EH (cell line): Measurements from ENCODE around the gene SOSTDC1.
"Not testable (repeated sequence)": the region's sequence is repeated elsewhere in the genome, so short reads cannot be mapped to it uniquely, and the experiment has no call there.

Experiments
- DNase-seq: peaks from one replicate; pipeline ENCODE4 v3.0.0-alpha.2; 2015; ENCODE audit warnings: low read depth

Gene SOSTDC1

DNA sequence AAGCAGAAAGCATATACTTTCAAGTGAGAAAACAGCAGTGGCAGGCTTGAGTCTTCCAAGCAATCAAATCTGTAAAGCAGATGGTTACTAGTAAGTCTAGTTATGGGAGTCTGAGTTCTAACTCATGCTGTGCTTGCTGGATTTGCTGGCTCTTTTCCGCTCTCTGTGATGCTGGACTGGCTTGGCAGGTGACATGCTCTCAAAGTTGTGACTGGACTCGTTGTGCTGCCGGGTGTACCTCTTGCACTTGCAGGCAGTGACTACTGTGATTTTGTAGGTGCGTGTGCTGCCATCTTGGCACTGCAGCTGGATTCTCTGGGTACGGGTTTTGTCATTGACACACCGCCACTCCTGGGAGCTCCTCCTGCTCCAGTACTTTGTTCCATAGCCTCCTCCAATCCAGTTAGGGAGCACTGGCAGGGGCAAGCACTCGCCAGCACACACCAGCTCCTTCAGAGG lies 3.1 kb downstream of the SOSTDC1 start:
- no peak for DNase-seq

DNA sequence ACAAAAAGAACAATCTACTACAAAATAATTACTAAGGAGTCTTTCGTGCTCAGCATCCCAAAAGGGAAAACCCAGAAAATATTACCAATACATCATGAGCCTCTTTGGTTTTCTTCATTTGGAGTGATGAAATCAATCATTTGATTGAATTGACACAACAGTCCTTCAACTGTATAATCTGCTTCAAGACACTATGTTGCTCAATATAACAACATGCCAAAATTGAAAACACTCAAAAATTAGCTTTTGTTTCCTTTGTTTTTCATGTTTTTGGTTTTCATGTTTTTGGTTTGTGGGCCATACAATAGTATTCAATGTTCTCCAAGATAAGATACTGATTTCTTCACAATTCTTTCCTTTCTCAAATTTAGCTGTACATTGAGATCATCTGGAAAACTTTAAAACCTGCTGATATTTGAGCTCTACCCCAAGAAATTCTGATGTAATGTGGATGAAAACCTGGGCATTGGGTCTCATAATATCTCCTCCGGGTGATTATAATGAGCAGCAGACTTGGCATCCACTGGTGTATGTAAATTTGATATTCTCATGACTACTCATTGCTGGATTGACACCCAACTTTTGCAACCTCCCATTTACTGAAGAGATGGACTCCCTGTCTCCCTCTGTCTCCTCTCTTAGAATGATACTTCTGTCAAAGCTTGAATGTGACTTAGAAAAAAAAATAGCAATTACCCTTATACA lies 4.6 kb downstream of the SOSTDC1 start:
- no peak for DNase-seq

DNA sequence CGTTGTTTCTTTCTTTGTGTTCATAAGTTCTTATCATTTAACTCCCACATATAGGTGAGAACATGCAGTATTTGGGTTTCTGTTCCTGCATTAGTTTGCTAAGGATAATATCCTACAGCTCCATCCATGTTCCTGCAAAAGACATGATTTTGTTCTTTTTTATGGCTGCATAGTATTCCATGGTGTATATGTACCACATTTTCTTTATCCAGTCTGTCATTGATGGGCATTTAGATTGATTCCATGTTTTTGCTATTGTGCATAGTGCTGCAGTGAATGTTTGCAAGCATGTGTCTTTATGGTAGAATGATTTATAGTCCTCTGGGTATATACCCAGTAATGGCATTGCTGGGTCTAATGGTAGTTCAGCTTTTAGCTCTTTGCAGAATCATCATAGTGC lies 9.2 kb downstream of the SOSTDC1 start:
- DNase-seq, result not testable (repeated sequence)

DNA sequence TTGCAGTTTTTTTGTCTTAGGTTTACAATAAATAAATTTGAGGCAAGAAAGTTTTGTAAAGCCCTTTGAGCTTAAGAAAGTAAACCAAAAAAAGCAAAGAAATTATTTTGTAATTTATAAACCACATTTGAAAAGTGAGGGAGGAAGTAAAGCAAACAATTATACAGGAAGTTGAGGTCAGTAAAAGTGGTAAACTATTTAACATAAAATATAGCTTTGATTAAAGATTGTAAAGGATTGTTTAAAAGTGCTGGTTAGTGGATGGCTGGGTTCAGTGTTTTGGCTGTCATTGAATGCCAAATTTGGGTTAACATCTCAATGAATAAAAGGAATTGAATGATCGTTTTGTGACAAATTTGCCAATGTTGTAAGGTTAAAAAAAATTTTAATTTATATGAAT lies 9.9 kb downstream of the SOSTDC1 start:
- no peak for DNase-seq

DNA sequence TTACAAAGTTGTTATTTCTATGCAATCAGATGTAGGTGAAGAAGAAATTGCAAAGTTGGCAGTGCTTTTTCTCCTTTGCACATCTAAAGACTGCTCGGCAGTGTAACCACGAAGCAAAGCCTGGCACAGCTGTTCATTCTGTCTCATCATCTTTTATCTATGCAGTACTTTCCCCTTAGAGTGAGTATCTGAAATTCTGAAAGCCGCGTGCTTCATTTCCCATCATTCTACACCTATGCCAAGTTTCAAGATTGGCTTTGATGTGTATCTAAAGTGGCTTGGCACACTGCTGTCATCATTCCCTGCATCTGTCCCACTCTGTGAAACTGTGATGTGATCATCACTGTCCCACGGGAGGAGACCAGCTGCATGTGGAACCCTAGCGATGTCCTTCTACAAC lies 15.2 kb downstream of the SOSTDC1 start:
- no peak for DNase-seq

DNA sequence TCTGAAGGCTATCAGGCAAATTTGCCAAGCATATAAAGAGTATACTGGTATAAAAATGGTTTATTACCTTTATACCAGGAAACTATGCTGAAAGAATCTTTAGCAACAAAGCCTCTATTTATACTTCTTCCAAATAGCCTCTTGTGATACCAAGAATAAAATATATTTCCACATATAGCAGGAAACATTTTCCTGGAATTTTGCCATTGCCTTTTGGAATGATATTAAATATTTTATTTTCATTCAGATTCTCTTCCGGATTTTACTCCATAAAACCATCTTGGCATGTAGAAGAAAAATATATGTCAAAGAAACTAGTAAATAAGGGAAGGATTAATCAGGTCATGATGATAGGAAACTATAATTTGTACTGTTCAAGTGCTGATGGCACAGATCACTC lies 17.7 kb downstream of the SOSTDC1 start:
- DNase-seq, result no peak

DNA sequence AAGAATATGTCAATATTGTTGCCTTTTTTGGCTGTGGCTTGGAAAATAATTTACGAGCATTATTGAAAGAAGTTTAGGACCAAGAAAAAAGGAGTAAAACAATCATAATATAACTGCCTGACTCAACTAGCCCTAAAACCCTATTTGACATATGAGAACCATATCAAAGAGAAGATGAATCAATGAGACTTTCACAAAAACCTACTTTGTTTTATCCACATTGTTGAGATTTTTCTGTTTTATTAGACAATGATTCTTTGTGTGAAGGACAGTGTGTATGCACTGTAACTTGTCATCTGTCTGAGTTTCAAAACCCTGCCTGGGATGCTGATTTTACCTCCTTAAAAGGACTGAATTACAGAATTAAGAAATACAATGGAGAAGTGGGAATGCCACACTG lies 19.0 kb downstream of the SOSTDC1 start:
- DNase-seq, result no peak

DNA sequence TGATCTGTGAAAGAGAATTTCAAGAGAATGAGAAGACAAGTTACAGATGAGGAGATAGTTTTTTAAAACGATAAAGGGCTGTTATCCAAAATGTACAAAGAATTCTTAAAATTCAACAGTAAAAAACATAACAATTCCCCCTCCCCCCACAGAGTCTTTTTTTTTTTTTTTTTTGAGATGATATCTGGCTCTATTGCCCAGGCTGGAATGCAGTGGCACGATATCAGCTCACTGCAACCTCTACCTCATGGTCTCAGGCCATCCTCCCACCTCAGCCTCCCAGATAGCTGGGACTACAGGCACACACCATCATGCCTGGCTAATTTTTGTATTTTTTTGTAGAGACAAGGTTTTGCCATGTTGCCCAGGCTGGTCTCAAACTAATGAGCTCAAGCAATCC lies 21.7 kb downstream of the SOSTDC1 start:
- DNase-seq, result not testable (repeated sequence)

DNA sequence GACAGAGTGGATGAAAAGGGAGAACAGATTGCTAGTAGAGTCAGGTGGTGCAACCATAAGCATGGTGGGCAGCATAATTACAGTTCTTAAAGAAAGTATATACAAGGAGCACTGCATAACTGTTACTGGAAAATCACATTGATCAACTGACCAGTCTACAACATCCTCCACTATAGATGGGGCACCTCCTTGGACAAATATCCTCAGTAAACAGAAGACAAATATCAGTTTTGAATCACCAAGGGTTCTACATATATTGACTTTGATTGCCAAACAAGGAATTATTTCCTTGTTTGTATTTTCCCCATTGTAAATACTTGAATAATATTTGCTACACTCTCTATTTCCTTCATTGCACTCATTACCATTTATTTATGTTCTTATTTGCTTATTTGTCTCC lies 26.6 kb downstream of the SOSTDC1 start:
- DNase-seq, result no peak

DNA sequence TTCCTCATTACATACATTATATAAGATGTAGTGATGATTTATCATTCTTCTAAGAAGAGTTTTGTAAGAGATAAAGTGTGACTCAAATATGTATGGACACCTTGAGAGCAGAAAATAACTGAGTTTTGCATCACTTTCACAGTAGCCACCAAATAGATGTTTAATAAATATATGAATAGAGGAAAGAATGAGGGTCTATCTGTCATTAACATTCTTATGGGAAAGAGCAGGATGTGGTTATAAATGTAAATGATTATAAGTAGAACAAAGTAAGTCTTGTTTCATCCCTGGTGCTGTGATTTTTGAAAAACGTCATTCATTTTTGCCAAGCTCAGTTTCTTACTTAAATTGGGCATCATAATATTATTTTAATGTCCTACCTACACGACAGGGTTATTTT lies 29.2 kb downstream of the SOSTDC1 start:
- no peak for DNase-seq

DNA sequence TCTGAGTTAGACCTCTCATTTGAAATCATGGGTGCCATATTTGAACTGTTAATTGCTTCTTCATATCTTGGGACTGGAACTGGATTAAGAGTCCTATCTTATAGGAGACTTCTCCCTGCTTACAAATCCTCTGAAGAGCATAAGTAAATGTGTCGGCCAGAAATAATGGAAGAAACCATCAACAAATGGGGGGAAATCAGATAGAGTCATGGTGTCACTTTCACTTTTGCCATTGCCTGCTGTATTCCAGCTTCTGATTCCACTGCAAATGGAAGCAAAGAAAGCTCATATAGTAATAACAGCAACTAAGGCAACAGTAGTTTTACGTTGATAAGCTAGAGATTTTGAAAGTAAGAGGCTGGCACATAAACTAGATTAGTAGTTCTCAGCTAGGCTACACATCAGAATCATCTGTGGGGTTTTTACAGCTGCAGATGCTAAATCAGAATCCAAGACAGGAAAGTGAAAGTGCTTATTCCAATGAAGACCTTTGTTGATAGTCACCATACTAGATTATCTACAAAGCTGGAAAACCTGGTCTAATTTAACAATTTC lies 31.9 kb downstream of the SOSTDC1 start:
- no peak for DNase-seq

DNA sequence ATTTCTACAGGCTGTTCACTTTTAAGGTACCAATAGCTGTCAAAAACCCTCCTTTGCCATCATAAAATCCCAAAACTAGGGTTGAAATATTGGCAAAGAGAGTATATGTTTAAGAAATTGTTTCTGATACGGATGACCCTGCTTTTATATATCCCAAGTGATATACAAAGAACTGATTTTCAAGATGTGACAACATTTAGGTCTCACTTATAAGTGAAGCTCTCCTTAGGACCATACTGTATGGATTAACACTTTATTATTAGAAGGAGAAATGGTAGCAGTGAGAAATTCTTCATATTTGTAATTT lies 33.2 kb downstream of the SOSTDC1 start:
- DNase-seq, result no peak

DNA sequence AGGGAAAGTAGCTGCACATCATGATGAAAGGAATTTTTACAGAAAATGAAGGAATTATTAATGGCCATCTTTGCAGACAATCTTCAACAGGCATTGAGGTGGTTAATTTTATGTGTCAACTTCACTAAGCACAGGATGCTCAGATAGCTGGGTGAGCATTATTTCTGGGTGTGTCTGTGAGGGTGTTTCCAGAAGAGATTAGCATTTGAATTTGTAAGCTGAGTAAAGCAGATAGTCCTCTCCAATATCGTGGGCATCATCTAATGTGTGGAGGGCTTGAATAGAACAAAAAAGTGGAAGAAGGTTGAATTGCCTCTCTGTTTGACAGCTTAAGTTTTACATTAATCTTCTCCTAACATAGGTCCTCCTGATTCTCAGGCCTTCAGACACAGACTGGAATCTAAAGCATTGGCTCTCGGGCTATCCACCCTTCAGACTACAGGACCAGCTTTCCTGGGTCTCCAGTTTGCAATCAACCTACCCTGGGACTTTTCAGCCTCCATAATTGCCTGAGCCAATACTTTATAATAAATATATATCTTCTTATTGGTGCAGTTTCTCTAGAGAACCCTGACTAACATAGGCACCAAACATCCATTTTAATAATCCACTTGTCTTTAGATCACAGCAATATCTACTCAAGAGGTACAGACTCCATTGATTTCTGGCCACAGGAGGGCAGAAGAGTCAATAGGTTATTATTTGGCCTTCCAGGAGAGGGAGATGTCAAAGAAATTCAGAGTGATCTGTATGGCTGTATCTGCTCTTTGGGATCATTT lies 33.7 kb downstream of the SOSTDC1 start:
- peak; percentile 25 for DNase-seq

DNA sequence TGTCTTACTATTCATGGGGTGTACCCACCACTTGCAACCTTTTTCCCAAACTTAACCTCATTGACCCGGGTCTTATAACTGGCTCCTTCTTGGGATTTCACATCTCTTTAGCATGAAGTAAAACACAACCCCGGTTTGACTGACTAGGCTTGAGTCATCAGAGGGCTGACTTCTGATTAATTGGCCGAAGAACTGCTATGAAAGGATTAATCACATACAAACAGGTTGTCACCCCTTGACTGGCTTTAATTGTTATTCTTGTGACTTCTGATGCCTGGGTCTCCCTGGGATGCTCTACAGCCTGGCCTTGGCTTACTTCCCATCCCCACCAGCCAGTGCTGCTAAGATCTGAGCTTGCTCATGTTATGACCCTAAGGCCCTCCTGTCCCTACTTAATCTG lies 35.4 kb downstream of the SOSTDC1 start:
- peak; percentile 39 for DNase-seq

DNA sequence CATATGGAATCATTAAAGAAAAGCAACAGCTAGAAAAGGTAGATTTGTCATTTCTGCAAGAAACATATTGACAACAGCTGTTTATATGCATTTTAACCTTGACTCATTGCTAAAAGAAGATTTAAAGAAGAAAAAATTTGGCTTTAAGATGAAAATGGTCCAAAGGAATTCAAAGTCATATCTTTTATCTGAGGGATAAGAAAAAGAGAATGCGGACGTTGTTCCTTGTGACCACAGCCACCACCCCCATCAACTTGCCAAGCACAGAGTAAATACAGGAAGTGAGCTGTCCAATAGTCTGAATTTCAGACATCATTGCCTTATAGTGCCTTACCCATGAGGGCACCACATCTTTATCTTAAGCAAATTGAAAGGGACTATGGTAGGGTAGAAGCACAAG lies 36.9 kb downstream of the SOSTDC1 start:
- peak; percentile 90 for DNase-seq

DNA sequence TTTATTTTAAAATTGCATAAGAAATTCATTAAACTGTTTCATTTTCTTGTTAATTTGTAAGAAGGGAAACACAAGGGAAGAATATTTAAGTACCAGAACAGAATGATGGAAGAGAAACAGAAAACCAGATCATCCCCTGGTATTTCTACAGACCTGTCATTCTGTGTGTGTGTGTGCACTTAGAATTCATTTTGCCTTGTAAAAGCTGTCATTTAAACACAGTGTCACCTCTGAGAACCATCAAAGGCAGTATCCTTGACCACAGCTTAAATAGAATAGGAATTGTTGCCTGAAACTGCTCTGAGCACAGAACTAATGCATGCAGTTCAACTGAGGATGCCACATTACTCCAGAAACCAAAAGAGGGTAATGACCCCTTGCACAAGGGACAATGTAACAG lies 37.4 kb downstream of the SOSTDC1 start:
- no peak for DNase-seq

DNA sequence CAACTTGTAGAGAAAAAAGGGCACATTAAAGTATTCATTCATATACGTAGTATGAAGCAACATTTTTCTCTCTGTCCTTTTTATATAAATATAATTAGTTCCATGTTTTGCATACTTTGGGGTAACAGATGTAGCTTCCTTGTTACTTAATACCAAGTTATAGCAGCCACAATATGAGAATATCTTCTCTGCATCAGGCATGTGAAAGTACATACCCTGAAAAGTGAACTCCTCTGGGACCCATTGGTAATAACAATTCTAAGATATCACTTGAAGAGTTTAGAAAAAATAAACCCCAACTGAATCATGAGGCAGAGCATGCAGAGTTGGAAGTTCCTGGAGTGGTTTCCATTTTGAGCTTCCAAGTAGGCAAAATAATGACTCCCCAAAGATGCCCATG lies 41.8 kb downstream of the SOSTDC1 start:
- DNase-seq, result no peak

DNA sequence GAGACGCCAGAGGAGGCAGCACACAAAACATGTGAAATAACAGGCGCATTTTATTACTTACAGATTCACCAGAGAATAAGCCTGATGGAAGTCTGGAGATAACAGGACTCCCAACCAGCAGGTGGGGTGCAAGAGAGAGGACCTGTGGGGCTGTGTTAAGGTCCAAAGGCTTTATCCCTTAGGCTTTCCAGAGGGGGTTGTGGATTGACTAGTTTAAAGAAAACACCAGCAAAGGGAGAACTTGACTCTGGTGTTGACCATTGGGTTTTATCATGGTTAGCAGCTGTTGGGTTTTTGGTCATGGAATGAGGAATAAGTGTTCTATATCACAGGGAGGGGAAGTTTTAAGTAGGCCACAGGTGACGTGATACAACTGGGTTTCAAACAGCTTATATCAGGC lies 42.6 kb downstream of the SOSTDC1 start:
- DNase-seq, result no peak

DNA sequence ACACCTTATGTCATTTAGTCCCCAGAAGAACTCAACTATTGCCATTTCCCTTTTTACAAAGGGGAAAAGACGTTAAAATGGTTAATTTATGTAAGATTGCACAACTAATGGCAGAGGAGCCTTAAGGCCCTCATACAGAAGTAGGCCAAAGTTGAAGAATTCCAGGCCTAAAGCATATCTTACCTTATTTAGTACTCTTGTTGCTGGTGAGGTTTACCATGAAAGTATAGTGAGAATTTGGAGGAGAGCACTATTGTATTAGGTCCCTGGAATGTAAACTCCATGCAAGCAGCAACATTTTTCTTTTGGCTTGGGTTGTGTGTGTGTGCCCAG lies 43.5 kb downstream of the SOSTDC1 start:
- peak; percentile 79 for DNase-seq

DNA sequence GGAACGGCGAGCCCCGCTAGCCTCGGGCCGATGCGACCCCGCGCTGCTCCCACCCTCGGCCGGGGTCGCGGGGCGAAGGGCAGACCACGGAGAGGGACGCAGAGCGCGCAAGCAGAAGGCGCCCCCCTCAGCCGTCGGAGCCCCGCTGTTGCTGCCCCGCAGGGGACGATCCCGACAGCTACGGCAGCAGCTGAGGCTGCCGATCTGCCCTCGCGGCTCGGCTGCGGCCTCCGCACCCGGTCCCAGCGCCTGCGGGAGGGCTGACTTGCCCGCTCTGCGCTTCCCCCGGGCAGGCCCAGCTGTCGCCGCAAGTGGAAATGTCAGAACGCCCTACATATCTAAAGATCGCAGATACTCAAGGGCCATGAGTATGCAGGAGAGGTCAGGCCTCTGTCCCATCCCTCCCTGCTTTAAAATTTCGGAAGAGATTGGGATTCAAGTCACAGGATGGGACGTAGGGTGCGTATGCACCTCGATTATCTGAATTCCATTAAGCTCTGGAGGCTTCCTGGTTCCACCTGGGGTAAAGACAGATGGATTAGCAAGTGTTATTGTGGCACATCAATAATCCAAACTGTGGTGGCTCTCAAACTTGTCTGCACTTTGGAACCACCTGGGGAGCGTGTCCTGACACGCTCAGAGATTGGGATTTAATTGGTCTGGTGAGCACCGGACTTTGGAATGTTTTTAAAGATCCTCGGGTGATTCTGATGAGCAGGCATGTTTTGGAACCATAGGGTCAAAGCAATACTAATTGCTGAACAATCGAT lies 44.0 kb downstream of the SOSTDC1 start, which contains the start of gene CRPPA:
Gene CRPPA, minus strand, starts transcription at position 206 of the 770 bp plus-strand sequence. CDS start 216 bp downstream, outside the sequence.
- peak; percentile 68 for DNase-seq

DNA sequence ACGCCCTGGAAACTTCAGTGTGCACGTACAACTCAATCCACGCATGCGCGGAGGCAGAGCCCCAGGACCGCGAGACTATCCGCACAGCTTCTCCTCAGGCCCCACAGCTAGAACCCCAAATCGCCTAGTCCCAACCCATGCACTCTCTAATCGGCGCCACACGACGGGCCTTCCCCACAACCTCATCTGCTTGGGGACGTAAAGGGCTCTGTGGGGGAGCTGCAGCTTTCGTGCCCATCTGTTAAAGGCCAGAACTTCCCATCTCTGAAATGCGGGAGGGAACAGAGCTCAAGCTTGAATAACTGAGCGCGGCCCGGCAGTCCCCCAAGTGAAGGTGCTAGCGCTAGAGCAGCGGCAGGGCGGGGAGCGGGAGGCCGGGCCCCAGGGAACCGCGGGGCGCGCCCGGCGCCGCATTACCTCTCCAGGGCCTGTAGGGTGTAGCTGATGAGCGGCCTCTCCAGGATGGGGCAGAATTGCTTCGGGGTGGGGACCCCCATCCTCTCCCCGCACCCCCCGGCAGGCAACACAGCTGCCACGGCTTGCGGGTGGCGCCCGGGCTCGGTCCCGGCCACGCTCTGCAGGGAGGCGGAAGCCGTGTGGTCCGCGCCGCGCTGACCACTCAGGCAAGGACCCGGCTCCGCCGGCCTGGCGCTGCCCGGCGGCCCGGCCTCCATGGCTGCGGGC lies 44.7 kb downstream of the SOSTDC1 start:
- DNase-seq, result peak; percentile 89

DNA sequence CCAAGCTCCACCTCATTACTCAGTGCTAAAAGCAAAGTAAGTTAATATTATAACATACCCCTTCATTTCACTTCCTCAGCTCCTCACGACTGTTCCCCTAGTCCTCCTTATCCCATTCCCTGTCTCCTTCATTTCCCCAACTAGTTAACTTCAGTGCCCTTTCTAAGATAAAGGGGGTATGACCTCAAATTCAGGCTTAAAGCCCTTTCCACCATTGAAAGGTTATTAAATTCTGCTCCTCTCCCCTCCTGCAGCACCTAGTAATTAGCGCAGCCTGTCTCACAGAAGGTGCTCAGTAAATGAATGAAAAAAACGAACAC lies 45.2 kb downstream of the SOSTDC1 start:
- no peak for DNase-seq
